SK-N-SH treated with all-trans-retinoic acid at 6 μM for 48 hours (cell line): ENCODE data around the gene CLDN15.
"Not testable (repeated sequence)": the region's sequence is repeated elsewhere in the genome, so short reads cannot be mapped to it uniquely, and the experiment has no call there.

Source experiments
- ATAC-seq: fragments of 200-7000 bp; cut with Tn5 transposase; 3 replicates; pipeline ENCODE4 v1.9.1; 2020; ENCODE audit warnings: mild to moderate bottlenecking, moderate library complexity
- ARNTL ChIP-seq: fragments of 450-650 bp; formaldehyde crosslinking; IDR thresholded peaks from 2 replicates; pipeline ENCODE4 v1.5.0; 2020; ENCODE audit warnings: low read depth, mild to moderate bottlenecking, moderate library complexity, borderline replicate concordance
- BACH2 ChIP-seq: fragments of 250-450 bp; sonication (Bioruptor Pico); IDR thresholded peaks from 2 replicates; pipeline ENCODE4 v1.9.0; 2021; ENCODE audit warnings: mild to moderate bottlenecking, borderline replicate concordance
- CSRNP3 ChIP-seq: fragments of 250-450 bp; sonication (Bioruptor Pico); IDR thresholded peaks from 2 replicates; pipeline ENCODE4 v1.5.1; 2021; ENCODE audit warnings: mild to moderate bottlenecking, moderate library complexity
- ESRRG ChIP-seq: fragments of 250-450 bp; sonication (Bioruptor Pico); IDR thresholded peaks from 2 replicates; pipeline ENCODE4 v1.6.1; 2021; ENCODE audit warnings: mild to moderate bottlenecking
- ISL1 ChIP-seq: fragments of 250-450 bp; sonication (Bioruptor Pico); IDR thresholded peaks from 2 replicates; pipeline ENCODE4 v2.1.2; 2022; ENCODE audit warnings: mild to moderate bottlenecking, moderate library complexity
- POU6F1 ChIP-seq: fragments of 250-450 bp; sonication (Bioruptor Pico); IDR thresholded peaks from 2 replicates; pipeline ENCODE4 v1.8.0; 2021; ENCODE audit warnings: low read depth, mild to moderate bottlenecking, moderate library complexity, borderline replicate concordance
- RARB ChIP-seq: fragments of 250-450 bp; sonication (Bioruptor Pico); IDR thresholded peaks from 2 replicates; pipeline ENCODE4 v1.8.0; 2021; ENCODE audit warnings: mild to moderate bottlenecking, moderate library complexity
- SNAI2 ChIP-seq: fragments of 250-450 bp; sonication (Bioruptor Pico); IDR thresholded peaks from 2 replicates; pipeline ENCODE4 v1.5.0; 2020; ENCODE audit warnings: mild to moderate bottlenecking, moderate library complexity
- TCF4 ChIP-seq: fragments of 250-450 bp; sonication (Bioruptor Pico); IDR thresholded peaks from 2 replicates; pipeline ENCODE4 v1.8.0; 2021; ENCODE audit warnings: mild to moderate bottlenecking, moderate library complexity, borderline replicate concordance
- TOX ChIP-seq: fragments of 250-450 bp; sonication (Bioruptor Pico); IDR thresholded peaks from 2 replicates; pipeline ENCODE4 v1.8.0; 2021; ENCODE audit warnings: mild to moderate bottlenecking, moderate library complexity, borderline replicate concordance
- ZC3H10 ChIP-seq: fragments of 250-450 bp; sonication (Bioruptor Pico); IDR thresholded peaks from 2 replicates; pipeline ENCODE4 v1.5.1; 2021; ENCODE audit warnings: mild to moderate bottlenecking, moderate library complexity
- ZFP30 ChIP-seq: fragments of 450-650 bp; formaldehyde crosslinking; IDR thresholded peaks from 2 replicates; pipeline ENCODE4 v1.5.0; 2022; ENCODE audit warnings: mild to moderate bottlenecking, moderate library complexity
- ZNF565 ChIP-seq: fragments of 450-650 bp; formaldehyde crosslinking; conservative IDR thresholded peaks from 2 replicates; pipeline ENCODE4 v1.5.0; 2020; ENCODE audit warnings: low read depth, mild to moderate bottlenecking, moderate library complexity
- ZNF70 ChIP-seq: fragments of 450-650 bp; formaldehyde crosslinking; IDR thresholded peaks from 2 replicates; pipeline ENCODE4 v1.5.0; 2020; ENCODE audit warnings: mild to moderate bottlenecking, moderate library complexity
- TF ChIP-seq, protein P1 (sequence below): fragments of 250-450 bp; sonication (Bioruptor Pico); IDR thresholded peaks from 2 replicates; pipeline ENCODE4 v1.8.0; 2020; ENCODE audit warnings: mild to moderate bottlenecking, moderate library complexity, borderline replicate concordance
- TF ChIP-seq, protein P2 (sequence below): fragments of 250-450 bp; sonication (Bioruptor Pico); IDR thresholded peaks from 2 replicates; pipeline ENCODE4 v1.5.0; 2020; ENCODE audit warnings: mild to moderate bottlenecking, moderate library complexity

The CLDN15 gene

GRCh38 chr7:101206665-101207042 lies 30.9 kb downstream of the CLDN15 start:
- TF ChIP-seq ZNF70 (CRISPR knock-in tag) (no peak), ZFP30 (no peak), POU6F1 (CRISPR knock-in tag) (no peak), ZC3H10 (no peak), ISL1 (CRISPR knock-in tag) (no peak), ARNTL (CRISPR knock-in tag) (no peak), SNAI2 (no peak), BACH2 (no peak)
- TF ChIP-seq, protein P1, sequence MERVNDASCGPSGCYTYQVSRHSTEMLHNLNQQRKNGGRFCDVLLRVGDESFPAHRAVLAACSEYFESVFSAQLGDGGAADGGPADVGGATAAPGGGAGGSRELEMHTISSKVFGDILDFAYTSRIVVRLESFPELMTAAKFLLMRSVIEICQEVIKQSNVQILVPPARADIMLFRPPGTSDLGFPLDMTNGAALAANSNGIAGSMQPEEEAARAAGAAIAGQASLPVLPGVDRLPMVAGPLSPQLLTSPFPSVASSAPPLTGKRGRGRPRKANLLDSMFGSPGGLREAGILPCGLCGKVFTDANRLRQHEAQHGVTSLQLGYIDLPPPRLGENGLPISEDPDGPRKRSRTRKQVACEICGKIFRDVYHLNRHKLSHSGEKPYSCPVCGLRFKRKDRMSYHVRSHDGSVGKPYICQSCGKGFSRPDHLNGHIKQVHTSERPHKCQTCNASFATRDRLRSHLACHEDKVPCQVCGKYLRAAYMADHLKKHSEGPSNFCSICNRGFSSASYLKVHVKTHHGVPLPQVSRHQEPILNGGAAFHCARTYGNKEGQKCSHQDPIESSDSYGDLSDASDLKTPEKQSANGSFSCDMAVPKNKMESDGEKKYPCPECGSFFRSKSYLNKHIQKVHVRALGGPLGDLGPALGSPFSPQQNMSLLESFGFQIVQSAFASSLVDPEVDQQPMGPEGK (CRISPR knock-in tag), result no peak
- TF ChIP-seq, protein P2, sequence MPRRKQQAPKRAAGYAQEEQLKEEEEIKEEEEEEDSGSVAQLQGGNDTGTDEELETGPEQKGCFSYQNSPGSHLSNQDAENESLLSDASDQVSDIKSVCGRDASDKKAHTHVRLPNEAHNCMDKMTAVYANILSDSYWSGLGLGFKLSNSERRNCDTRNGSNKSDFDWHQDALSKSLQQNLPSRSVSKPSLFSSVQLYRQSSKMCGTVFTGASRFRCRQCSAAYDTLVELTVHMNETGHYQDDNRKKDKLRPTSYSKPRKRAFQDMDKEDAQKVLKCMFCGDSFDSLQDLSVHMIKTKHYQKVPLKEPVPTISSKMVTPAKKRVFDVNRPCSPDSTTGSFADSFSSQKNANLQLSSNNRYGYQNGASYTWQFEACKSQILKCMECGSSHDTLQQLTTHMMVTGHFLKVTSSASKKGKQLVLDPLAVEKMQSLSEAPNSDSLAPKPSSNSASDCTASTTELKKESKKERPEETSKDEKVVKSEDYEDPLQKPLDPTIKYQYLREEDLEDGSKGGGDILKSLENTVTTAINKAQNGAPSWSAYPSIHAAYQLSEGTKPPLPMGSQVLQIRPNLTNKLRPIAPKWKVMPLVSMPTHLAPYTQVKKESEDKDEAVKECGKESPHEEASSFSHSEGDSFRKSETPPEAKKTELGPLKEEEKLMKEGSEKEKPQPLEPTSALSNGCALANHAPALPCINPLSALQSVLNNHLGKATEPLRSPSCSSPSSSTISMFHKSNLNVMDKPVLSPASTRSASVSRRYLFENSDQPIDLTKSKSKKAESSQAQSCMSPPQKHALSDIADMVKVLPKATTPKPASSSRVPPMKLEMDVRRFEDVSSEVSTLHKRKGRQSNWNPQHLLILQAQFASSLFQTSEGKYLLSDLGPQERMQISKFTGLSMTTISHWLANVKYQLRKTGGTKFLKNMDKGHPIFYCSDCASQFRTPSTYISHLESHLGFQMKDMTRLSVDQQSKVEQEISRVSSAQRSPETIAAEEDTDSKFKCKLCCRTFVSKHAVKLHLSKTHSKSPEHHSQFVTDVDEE (CRISPR knock-in tag), result no peak
- ATAC-seq, result no peak

- TF ChIP-seq ZNF70 (CRISPR knock-in tag) (no peak), ZNF565 (CRISPR knock-in tag) (no peak), ZC3H10 (no peak), TCF4 (no peak), RARB (no peak), ISL1 (CRISPR knock-in tag) (no peak), ESRRG (CRISPR knock-in tag) (no peak), CSRNP3 (CRISPR knock-in tag) (no peak), TOX (CRISPR knock-in tag) (no peak), POU6F1 (CRISPR knock-in tag) (no peak)
- TF ChIP-seq, protein P1 (CRISPR knock-in tag), result no peak
- TF ChIP-seq, protein P2 (CRISPR knock-in tag), result no peak
- ATAC-seq, result no peak
These were observed 31.5 kb downstream of the CLDN15 start for GRCh38 chr7:101205901-101206664.

DNA sequence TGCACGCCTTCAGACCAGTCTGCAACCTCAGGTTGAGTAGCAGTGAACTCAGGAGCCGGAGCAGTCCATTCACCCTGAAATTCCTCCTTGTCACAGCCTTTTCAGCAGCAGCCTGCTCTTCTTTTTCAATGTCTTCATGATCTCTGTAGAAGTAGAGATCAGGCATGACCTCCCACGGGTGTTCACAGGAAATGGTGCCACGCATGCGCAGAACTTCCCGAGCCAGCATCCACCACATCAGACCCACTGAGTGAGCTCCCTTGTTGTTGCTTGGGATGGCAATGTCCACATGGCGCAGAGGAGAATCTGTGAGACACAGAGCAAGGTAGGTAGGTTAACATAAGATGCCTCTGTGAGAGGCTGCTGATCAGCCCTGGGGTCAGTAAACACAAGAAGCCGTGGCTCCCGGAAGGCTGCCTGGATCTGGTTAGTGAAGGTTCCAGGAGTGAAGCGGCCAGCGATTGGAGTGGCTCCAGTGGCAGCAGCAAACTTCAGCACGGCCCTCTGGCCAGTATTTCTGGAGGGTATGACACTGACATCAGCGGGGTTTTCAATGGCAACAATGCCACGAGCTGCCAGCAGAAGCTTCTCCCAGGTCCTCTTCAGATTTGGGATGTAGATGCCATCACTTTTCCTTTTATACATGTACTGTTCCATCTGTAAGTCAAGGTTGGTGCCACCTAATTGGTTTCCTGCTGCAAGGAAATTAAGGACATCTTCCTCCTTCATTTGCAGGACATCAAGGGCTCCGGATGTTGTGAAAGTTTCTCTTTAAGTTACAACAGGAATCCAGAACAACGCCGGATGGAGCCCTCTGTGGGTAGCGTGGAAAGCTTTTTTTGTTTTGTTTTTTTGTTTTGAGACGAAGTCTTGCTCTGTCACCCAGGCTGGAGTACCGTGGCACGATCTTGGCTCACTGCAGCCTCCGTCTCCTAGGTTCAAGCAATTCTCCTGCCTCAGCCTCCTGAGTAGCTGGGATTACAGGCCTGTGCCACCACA lies 33.6 kb downstream of the CLDN15 start:
- ATAC-seq, result not testable (repeated sequence)
